GOT3 (cell line): ENCODE results near the gene CSK.

Source experiments
- DNase-seq: peaks from one replicate; lab custom pipeline; 2025; ENCODE audit warnings: mixed read lengths; lab: John Stamatoyannopoulos, UW

Gene CSK

GRCh38 chr15:74787251-74788041 lies 5.6 kb downstream of the CSK start:
- DNase-seq, result no peak

- no peak for DNase-seq
These were observed 6.3 kb downstream of the CSK start for GRCh38 chr15:74788042-74788682.

- no peak for DNase-seq
These were observed 6.8 kb downstream of the CSK start for GRCh38 chr15:74788683-74789151.

GRCh38 chr15:74789171-74789631 lies 7.3 kb downstream of the CSK start:
- no peak for DNase-seq

GRCh38 chr15:74789741-74790079 lies 7.8 kb downstream of the CSK start:
- DNase-seq, result no peak

- no peak for DNase-seq
These were observed 8.4 kb downstream of the CSK start for GRCh38 chr15:74790080-74790916.

GRCh38 chr15:74791007-74791406 lies 9.1 kb downstream of the CSK start:
- DNase-seq, result no peak

- no peak for DNase-seq
These were observed 9.8 kb downstream of the CSK start for GRCh38 chr15:74791667-74792066.

- no peak for DNase-seq
These were observed 10.5 kb downstream of the CSK start for GRCh38 chr15:74792227-74793016.

- DNase-seq, result no peak
These were observed 11.5 kb downstream of the CSK start for GRCh38 chr15:74793135-74794028.

- no peak for DNase-seq
These were observed 12.5 kb downstream of the CSK start for GRCh38 chr15:74794248-74794969.

- no peak for DNase-seq
These were observed 13.1 kb downstream of the CSK start for GRCh38 chr15:74794970-74795349.

GRCh38 chr15:74795966-74796625 lies 14.2 kb downstream of the CSK start:
- no peak for DNase-seq

- DNase-seq, result no peak
These were observed 16.7 kb downstream of the CSK start for GRCh38 chr15:74798388-74799254.

GRCh38 chr15:74799255-74799855 lies 17.5 kb downstream of the CSK start:
- no peak for DNase-seq

- no peak for DNase-seq
These were observed 18.1 kb downstream of the CSK start for GRCh38 chr15:74799856-74800558.

- DNase-seq, result no peak
These were observed 18.7 kb downstream of the CSK start for GRCh38 chr15:74800559-74801094.
